GM20431 (cell line): ENCODE data around the gene E2F1.

Source experiments
- in situ Hi-C: fragments of 300-500 bp; cut with MseI, MboI; formaldehyde crosslinking; loops from one replicate; pipeline ENCODE4 v1.15.0; 2020; ENCODE audit warnings: low sequenced_read_pairs; ENCODE audit not compliant: unreplicated experiment

E2F1 gene

GRCh38 chr20:33686100-33686983, at the start of gene E2F1:
E2F1 (minus strand) TSS chr20:33686385; CDS start chr20:33686264, 121 bp downstream.
- in situ Hi-C loops = no loop called here

- in situ Hi-C loops = no loop called here
Measured at GRCh38 chr20:33733654-33734576, 47.7 kb upstream of the E2F1 start.

GRCh38 chr20:33732166-33732970, 46.2 kb upstream of the E2F1 start:
- in situ Hi-C loops = no loop called here

- in situ Hi-C loops = no loop called here
Measured at GRCh38 chr20:33731693-33732165, 45.5 kb upstream of the E2F1 start, which contains the start of gene ZNF341. ZNF341 (plus strand) TSS chr20:33731996; CDS start chr20:33732022, 26 bp downstream.

- in situ Hi-C loops = no loop called here
Measured at GRCh38 chr20:33730946-33731692, 44.9 kb upstream of the E2F1 start.

- in situ Hi-C loops = no loop called here
Measured at GRCh38 chr20:33729101-33729500, 42.9 kb upstream of the E2F1 start.

GRCh38 chr20:33728463-33728862, 42.3 kb upstream of the E2F1 start:
- in situ Hi-C loops = no loop called here

- in situ Hi-C loops = no loop called here
Measured at GRCh38 chr20:33727806-33728205, 41.6 kb upstream of the E2F1 start.

GRCh38 chr20:33727115-33727479, 40.9 kb upstream of the E2F1 start:
- in situ Hi-C loops = no loop called here

GRCh38 chr20:33725607-33726264, 39.6 kb upstream of the E2F1 start:
- in situ Hi-C loops = no loop called here

GRCh38 chr20:33724439-33725094, 38.4 kb upstream of the E2F1 start:
- in situ Hi-C loops = no loop called here

- in situ Hi-C loops = no loop called here
Measured at GRCh38 chr20:33721391-33722140, 35.4 kb upstream of the E2F1 start.

- in situ Hi-C loops = no loop called here
Measured at GRCh38 chr20:33719989-33720709, 34.0 kb upstream of the E2F1 start, which contains the start of gene PXMP4. PXMP4 (minus strand) TSS chr20:33720310; CDS start chr20:33720207, 103 bp downstream.

GRCh38 chr20:33719277-33719988, 33.2 kb upstream of the E2F1 start:
- in situ Hi-C loops = no loop called here

GRCh38 chr20:33716498-33716897, 30.3 kb upstream of the E2F1 start:
- in situ Hi-C loops = no loop called here

GRCh38 chr20:33713865-33714367, 27.7 kb upstream of the E2F1 start:
- in situ Hi-C loops = no loop called here
